K562 (cell line): Measurements from ENCODE around the gene INA. TPM values are rescaled to one million over a fixed set of nuclear protein-coding genes. Genes with fewer than 3 reads are reported as not detected.

Experiments used
- ATAC-seq: fragments of 200-7000 bp; cut with Tn5 transposase; 3 replicates; pipeline ENCODE4 v1.9.1; 2020; ENCODE audit warnings: moderate library complexity
- BruUV-seq: library from RNA; stranded (reverse); fragments of 400-500 nt; replicated peaks from 2 replicates; lab custom pipeline; 2021; lab: Mats Ljungman, UMichigan
- CTCF ChIA-PET: fragments of 300-600 bp; formaldehyde crosslinking; extraction: SDS; loops from one replicate; lab custom pipeline; 2021; ENCODE audit warnings: low intra/inter-chr PET ratio; lab: Yijun Ruan, JAX
- POLR2A ChIA-PET: fragments of 300-600, 350-650 bp; sonication (Branson Sonifier 250); formaldehyde crosslinking; extraction: SDS; loops from one replicate; lab custom pipeline; 2021; ENCODE audit warnings: antibody characterized with exemption, inconsistent platforms; lab: Yijun Ruan, JAX
- DNase-seq, 4 experiments: peaks; one replicate each; pipeline versions ENCODE4 v3.0.0 to v3.0.0-alpha.2; 2011 to 2018; ENCODE audit warnings: low spot score in 3 of 4, mixed read lengths in 3 of 4; ENCODE audit errors: extremely low read depth in 1 of 4
- FAIRE-seq: peaks from 2 replicates; lab custom pipeline; 2011; peaks lifted over from hg19 to GRCh38; lab: Jason Lieb, UNC
- H2AFZ ChIP-seq: 2 replicates; pipeline ENCODE4 v1.6.0; 2011; ENCODE audit warnings: low read depth, low read length, control low read depth, inconsistent platforms
- H3K27ac ChIP-seq: fragments of 200-600 bp; 3 replicates; pipeline ENCODE4 v1.8.0; 2011; ENCODE audit warnings: low read depth, mild to moderate bottlenecking, control low read depth, inconsistent platforms, low read length, moderate library complexity, mixed read lengths; ENCODE audit errors: extremely low read depth
- H3K27me3 ChIP-seq, 2 experiments: fragments of 300-600 bp in 1 of 2; 2 replicates in 1 of 2; 3 replicates in 1 of 2; pipeline versions ENCODE4 v1.6.0 to v1.8.0; 2011; ENCODE audit warnings: inconsistent platforms in 2 of 2, low read length in 2 of 2, mild to moderate bottlenecking in 1 of 2, mixed read lengths in 1 of 2, moderate library complexity in 1 of 2; ENCODE audit not compliant: control insufficient read depth in 2 of 2, insufficient read depth in 2 of 2
- H3K36me3 ChIP-seq: fragments of 300-600 bp; 3 replicates; pipeline ENCODE4 v1.8.0; 2011; ENCODE audit warnings: mild to moderate bottlenecking, low read length, inconsistent platforms; ENCODE audit not compliant: control insufficient read depth, insufficient read depth
- H3K4me1 ChIP-seq, 2 experiments: fragments of 200-600 bp in 1 of 2; replicated peaks in 1 of 2; 2 replicates in 1 of 2; 3 replicates in 1 of 2; pipeline versions ENCODE4 v1.5.1 to v1.8.0; 2011; ENCODE audit warnings: inconsistent platforms in 2 of 2, low read length in 2 of 2, mild to moderate bottlenecking in 1 of 2, mixed read lengths in 1 of 2, moderate library complexity in 1 of 2; ENCODE audit not compliant: control insufficient read depth in 2 of 2, insufficient read depth in 2 of 2
- H3K4me2 ChIP-seq: 2 replicates; pipeline ENCODE4 v1.6.1; 2011; ENCODE audit warnings: low read length, control low read depth, inconsistent platforms, mixed read lengths; ENCODE audit not compliant: insufficient read depth
- H3K4me3 ChIP-seq: fragments of 200-600 bp; sonication (generic), shearing (Covaris generic); 2 replicates; pipeline ENCODE4 v1.5.1; 2016; ENCODE audit warnings: control low read depth, inconsistent platforms
- H3K79me2 ChIP-seq: fragments of 200-600 bp; 3 replicates; pipeline ENCODE4 v1.8.0; 2011; ENCODE audit warnings: low read length, inconsistent platforms; ENCODE audit not compliant: control insufficient read depth, insufficient read depth
- H3K9ac ChIP-seq, 2 experiments: 2 replicates each; pipeline versions ENCODE4 v1.6.0 to v1.6.1; 2011; ENCODE audit warnings: low read depth in 2 of 2, low read length in 2 of 2, control low read depth in 1 of 2, inconsistent platforms in 1 of 2, mild to moderate bottlenecking in 1 of 2, mixed read lengths in 1 of 2; ENCODE audit not compliant: insufficient read depth in 1 of 2
- H3K9me1 ChIP-seq: one replicate; pipeline ENCODE4 v1.6.0; 2011; ENCODE audit warnings: inconsistent platforms, mild to moderate bottlenecking, low read length, moderate library complexity; ENCODE audit not compliant: control insufficient read depth, insufficient read depth
- H3K9me3 ChIP-seq: replicated peaks from 2 replicates; pipeline ENCODE4 v1.5.1; 2011; ENCODE audit warnings: low read depth, low read length, inconsistent platforms; ENCODE audit not compliant: control insufficient read depth, insufficient read depth
- H4K20me1 ChIP-seq: replicated peaks from 2 replicates; pipeline ENCODE4 v1.6.1; 2011; ENCODE audit warnings: low read length, inconsistent platforms, mixed read lengths; ENCODE audit not compliant: control insufficient read depth, insufficient read depth
- BHLHE40 ChIP-seq: IDR thresholded peaks from 2 replicates; pipeline ENCODE4 v1.6.1; 2011; ENCODE audit warnings: low read length, improper control_type of control experiment
- CHD2 ChIP-seq: IDR thresholded peaks from 2 replicates; pipeline ENCODE4 v1.6.1; 2011; ENCODE audit warnings: low read depth, low read length
- CREM ChIP-seq: IDR thresholded peaks from 2 replicates; pipeline ENCODE4 v1.6.1; 2014; ENCODE audit warnings: antibody characterized with exemption, low read depth
- EHMT2 ChIP-seq: fragments of 450-650 bp; IDR thresholded peaks from 2 replicates; pipeline ENCODE4 v1.6.1; 2018; ENCODE audit warnings: antibody characterized with exemption
- NKRF ChIP-seq: fragments of 450-650 bp; IDR thresholded peaks from 2 replicates; pipeline ENCODE4 v1.6.1; 2016; ENCODE audit warnings: borderline replicate concordance
- ZNF263 ChIP-seq: sonication (generic); formaldehyde crosslinking; IDR thresholded peaks from 2 replicates; pipeline ENCODE4 v1.8.0; 2022; ENCODE audit warnings: mild to moderate bottlenecking, missing genetic modification reagents, borderline replicate concordance
- WGBS: fragments of 100-300 bp; shearing (Covaris generic); methylation state at CpG from one replicate; pipeline ENCODE4 v1.1.6; 2016; ENCODE audit warnings: low coverage, mixed read lengths; ENCODE audit not compliant: insufficient coverage; ENCODE audit errors: missing lambda C conversion rate; 5-methylcytosine and 5-hydroxymethylcytosine counted together
- in situ Hi-C: fragments of 300-500 bp; cut with MboI; formaldehyde crosslinking; loops from 4 replicates; pipeline ENCODE4 v1.15.0; 2018; ENCODE audit warnings: inconsistent platforms, mixed read lengths
- intact Hi-C: fragments of 100-400 bp; cut with micrococcal nuclease; formaldehyde crosslinking; loops from 2 replicates; pipeline ENCODE4 v1.14.2; 2022
- polyA plus RNA-seq, 8 experiments: library from polyadenylated mRNA; depleted of rRNA in 4 of 8; stranded (reverse) in 5 of 8; unstranded in 3 of 8; fragments of >200 nt; fragmentation: Nextera tagmentation in 2 of 8; fragmentation: Illumina TruSeq in 1 of 8; extraction: Ambion mirVana in 2 of 8; extraction: Trizol in 1 of 8; gene quantifications; 2 replicates each; pipeline versions ENCODE4 v1.2.1 to v1.2.3, GENCODE V29; 2011 to 2014; ENCODE audit warnings: inconsistent platforms in 1 of 8, missing spikeins in 1 of 8
- total RNA-seq, 7 experiments: library from RNA; depleted of rRNA in 6 of 7; stranded (reverse); fragments of >200 nt in 6 of 7; fragmentation: Illumina TruSeq in 2 of 7; extraction: Trizol in 2 of 7; gene quantifications; 2 replicates each; pipeline versions ENCODE4 v1.2.1 to v1.2.3, GENCODE V29; 2011 to 2021; ENCODE audit warnings: low replicate concordance in 1 of 7
- TF ChIP-seq, protein P1 (sequence below): sonication (generic); formaldehyde crosslinking; IDR thresholded peaks from 2 replicates; pipeline ENCODE4 v1.8.0; 2022; ENCODE audit warnings: mild to moderate bottlenecking, missing genetic modification reagents
- TF ChIP-seq, protein P2 (sequence below), 2 experiments: fragments of 450-650 bp; IDR thresholded peaks; 2 replicates each; pipeline ENCODE4 v1.6.1; 2018; ENCODE audit warnings: mild to moderate bottlenecking in 2 of 2, low read depth in 1 of 2; ENCODE audit not compliant: partially characterized antibody in 2 of 2

INA gene
- total and polyA plus RNA-seq, 9 of the 15 experiments (the other 6 are each of a cell fraction or from before 2014, with no cell fraction given): not detected

GRCh38 chr10:103265717-103266329 lies 11.1 kb upstream of the INA start:
- no peak overlapping the region for H3K4me2 ChIP-seq
- H2AFZ ChIP-seq: no peak overlapping the region
- H3K9ac ChIP-seq: no peak overlapping the region
- H4K20me1 ChIP-seq: no peaks in the 10 kb centered on the region
- peaks cover 0 to 4% of the 10 kb centered on the region in 2 experiments; a peak in 1 of 5 replicates for H3K27me3 ChIP-seq
- intact Hi-C loops: no loop called here
- ChIA-PET CTCF (interaction anchor here (0.6 to 0.7 kb wide), 2 partner anchors 14 to 358 kb away, joined by 3 to 5 read pairs; no protein-coding TSS in a partner anchor), POLR2A (interaction anchor here (0.8 kb wide), 2 partner anchors 12 to 13 kb away, joined by 4 to 5 read pairs; no protein-coding TSS in a partner anchor)
- no peaks in the 10 kb centered on the region for H3K9me3 ChIP-seq
- BruUV-seq: no TSS peak
- WGBS: 2% methylated on average over 9 of the region's 11 CpGs
- H3K4me1 ChIP-seq: no peaks in the 10 kb centered on the region; a peak in 1 of 5 replicates
- no peaks in the 10 kb centered on the region for H3K79me2 ChIP-seq
- H3K4me3 ChIP-seq: no peak overlapping the region
- H3K27ac ChIP-seq: no peak overlapping the region
- in situ Hi-C loops: no loop called here
- peak; percentile 21 to 66 (median 28) for DNase-seq
- peak; percentile 67; the same call in 2 of the 3 replicates for ATAC-seq
- no peaks in the 10 kb centered on the region for H3K36me3 ChIP-seq
- FAIRE-seq: peak; percentile 54
- no peaks in the 10 kb centered on the region for H3K9me1 ChIP-seq
- TF ChIP-seq BHLHE40: no peak
- TF ChIP-seq EHMT2: peak; percentile 95
- TF ChIP-seq NKRF: no peak
- TF ChIP-seq CHD2: no peak
- TF ChIP-seq, protein P1, sequence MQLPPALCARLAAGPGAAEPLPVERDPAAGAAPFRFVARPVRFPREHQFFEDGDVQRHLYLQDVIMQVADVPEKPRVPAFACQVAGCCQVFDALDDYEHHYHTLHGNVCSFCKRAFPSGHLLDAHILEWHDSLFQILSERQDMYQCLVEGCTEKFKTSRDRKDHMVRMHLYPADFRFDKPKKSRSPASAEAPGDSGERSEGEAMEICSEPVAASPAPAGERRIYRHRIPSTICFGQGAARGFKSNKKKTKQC (CRISPR knock-in tag): 0 out of 2 replicates have a peak, but pooled peaks have one; percentile 56
- 0 out of 2 replicates have a peak, but pooled peaks have one; percentile 20 for TF ChIP-seq ZNF263 (CRISPR knock-in tag)
- TF ChIP-seq CREM: 0 out of 2 replicates have a peak, but pooled peaks have one; percentile 14
- TF ChIP-seq, protein P2, sequence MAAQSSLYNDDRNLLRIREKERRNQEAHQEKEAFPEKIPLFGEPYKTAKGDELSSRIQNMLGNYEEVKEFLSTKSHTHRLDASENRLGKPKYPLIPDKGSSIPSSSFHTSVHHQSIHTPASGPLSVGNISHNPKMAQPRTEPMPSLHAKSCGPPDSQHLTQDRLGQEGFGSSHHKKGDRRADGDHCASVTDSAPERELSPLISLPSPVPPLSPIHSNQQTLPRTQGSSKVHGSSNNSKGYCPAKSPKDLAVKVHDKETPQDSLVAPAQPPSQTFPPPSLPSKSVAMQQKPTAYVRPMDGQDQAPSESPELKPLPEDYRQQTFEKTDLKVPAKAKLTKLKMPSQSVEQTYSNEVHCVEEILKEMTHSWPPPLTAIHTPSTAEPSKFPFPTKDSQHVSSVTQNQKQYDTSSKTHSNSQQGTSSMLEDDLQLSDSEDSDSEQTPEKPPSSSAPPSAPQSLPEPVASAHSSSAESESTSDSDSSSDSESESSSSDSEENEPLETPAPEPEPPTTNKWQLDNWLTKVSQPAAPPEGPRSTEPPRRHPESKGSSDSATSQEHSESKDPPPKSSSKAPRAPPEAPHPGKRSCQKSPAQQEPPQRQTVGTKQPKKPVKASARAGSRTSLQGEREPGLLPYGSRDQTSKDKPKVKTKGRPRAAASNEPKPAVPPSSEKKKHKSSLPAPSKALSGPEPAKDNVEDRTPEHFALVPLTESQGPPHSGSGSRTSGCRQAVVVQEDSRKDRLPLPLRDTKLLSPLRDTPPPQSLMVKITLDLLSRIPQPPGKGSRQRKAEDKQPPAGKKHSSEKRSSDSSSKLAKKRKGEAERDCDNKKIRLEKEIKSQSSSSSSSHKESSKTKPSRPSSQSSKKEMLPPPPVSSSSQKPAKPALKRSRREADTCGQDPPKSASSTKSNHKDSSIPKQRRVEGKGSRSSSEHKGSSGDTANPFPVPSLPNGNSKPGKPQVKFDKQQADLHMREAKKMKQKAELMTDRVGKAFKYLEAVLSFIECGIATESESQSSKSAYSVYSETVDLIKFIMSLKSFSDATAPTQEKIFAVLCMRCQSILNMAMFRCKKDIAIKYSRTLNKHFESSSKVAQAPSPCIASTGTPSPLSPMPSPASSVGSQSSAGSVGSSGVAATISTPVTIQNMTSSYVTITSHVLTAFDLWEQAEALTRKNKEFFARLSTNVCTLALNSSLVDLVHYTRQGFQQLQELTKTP (IDR thresholded peaks at IDR 0.05; ENCODE audit: low read depth in 1 of 2, partially characterized antibody in 2 of 2): peak in 1 of 2 experiments; percentile 80
